ENCODE measurements around the gene FGF12. TPM values are rescaled to one million over a fixed set of nuclear protein-coding genes. Genes with fewer than 3 reads are reported as not detected.
"Not testable (repeated sequence)": the region's sequence is repeated elsewhere in the genome, so short reads cannot be mapped to it uniquely, and the experiment has no call there.

FGF12 gene
- 3.2 TPM for total RNA-seq

DNA sequence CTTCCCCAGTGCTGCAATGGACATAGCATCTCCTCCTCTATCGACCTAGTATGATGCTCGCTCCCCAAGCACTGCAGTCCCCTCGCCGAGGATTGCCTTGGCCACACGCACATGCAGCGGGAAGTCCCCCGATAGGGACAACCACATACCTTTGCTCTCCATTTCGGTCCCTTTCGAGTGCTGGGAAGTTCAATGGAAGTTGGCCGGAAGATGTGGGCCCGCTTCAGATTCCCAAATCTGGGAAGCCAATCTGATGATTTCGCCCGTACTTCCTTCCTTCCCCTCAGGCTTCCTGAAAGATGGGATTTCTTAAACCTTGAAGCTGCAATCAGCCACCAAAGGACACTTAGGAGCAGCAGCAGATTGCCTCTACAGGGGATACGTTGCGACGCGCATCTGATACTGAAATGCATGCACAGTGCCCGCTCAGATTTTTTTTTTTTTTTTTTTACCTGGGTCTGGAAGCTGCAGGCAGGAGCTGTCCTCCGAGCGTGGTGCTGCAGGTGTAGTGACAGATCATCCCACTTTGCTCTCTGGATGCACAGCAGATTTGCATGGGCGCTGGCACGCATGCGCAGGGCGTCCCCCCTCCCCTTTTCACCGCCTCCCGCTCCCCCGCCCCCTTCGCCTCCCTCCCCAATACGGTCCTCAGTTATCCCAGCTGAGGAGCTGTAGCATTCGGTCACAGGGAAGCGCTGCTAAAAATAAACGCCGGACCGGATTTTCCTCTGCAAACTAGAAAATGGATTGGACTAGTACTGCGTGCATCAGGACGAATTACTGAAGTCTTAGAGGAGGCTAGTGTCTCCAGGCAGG is at the start of gene FGF12:
Gene FGF12 (minus strand): TSS at position 510 of the 816 bp plus-strand sequence.
- peak; percentile 47 for DNase-seq (ENCODE audit: low spot score)

DNA sequence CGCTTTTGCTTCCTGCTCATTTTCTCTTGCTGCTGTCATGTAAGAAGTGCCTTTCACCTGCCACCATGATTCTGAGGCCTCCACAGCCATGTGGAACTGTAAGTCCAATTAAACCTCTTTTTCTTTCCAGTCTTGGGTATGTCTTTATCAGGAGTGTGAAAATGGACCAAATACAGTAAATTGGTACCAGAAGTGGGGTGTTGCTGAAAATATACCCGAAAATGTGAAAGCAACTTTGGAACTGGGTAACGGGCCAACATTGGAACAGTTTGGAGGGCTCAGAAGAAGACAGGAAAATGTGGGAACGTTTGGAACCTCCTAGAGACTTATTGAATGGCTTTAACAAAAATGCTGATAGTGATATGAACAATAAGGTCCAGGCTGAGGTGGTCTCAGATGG is 47.0 kb upstream of the FGF12 start:
- DNase-seq (ENCODE audit: low spot score) = not testable (repeated sequence)

DNA sequence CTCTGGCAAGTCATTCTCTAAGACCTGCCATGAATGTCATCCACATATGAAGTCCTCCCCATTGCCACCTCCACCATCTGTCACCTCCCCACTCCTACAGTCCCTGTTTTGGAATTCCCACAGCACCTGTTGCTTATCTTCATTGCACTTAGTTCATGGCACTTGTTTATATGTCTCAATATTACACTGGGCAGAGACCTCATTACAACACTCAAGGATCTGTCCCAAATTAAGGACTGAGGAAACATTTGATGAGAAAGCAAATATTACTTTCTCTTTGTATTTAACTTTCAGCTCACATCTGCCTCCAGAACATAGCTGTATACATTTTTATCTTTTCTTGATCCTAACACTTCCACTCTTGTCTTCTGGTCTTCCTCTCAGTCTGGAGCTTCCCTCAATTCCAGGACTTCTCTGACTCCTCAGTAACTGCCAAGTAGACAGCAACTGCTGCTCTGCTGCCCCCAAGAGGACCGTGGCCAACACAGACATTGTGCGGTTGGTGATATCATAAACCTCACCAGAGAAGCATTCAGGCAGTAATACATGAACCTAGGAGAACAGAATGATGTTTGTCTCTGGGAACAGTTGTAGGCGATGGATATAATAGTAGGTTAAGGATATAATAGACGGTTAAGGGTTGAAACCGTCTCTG is 45.0 kb upstream of the FGF12 start:
- no peak for DNase-seq (ENCODE audit: low spot score)

DNA sequence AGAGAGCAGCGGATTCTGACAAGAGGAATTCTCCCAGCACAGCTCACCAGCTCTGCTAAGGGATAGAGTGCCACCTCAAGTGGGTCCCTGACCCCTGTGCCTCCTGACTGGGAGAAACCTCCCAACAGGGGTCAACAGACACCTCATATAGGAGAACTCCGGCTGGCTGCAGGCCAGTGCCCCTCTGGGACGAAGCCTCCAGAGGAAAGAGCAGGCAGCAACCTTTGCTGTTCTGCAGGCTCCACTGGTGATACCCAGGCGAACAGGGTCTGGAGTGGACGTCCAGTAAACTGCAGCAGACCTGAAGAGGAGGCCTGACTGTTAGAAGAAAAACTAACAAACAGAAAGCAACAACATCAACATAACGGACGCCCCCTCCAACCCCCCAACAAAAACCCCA is 31.3 kb upstream of the FGF12 start:
- DNase-seq (ENCODE audit: low spot score) = no peak

DNA sequence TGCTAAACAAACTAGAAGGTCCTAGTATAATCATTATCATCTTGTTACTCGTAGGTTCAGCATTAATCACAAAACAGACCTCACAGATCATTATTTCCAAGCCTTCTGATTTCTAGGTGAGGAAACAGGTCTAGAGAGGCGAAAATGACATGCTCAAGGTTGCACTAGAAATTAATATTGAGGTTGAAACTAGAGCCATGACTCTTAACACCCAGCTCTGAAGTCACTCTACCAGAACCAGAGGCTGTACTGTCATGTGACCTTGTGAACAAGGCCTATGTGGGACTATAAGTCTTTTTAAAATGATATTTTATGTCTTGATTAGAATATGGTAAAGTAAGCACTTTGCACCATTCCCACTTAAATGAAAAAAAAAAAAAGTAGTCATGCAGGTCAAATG is 23.8 kb upstream of the FGF12 start:
- DNase-seq (ENCODE audit: low spot score) = no peak

DNA sequence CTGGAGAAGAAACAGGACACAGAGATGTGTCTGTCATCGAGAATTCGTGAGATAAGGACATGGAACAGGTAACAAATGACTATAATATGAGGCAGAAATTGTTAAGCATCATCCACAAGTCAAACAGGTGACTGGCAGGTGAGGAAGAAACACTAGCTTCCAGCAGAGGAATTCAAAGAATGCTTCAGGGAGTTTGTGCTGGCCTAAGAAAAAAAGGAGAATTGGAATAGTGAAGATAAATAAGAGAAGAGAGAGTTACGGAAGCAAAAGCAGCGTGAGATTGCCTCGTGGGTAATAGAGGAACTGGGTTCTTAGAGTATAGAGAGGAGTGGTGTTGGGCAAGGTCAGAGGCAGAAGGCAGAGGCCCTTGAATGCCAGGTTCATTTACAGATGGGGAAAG is 22.9 kb upstream of the FGF12 start:
- no peak for DNase-seq (ENCODE audit: low spot score)

DNA sequence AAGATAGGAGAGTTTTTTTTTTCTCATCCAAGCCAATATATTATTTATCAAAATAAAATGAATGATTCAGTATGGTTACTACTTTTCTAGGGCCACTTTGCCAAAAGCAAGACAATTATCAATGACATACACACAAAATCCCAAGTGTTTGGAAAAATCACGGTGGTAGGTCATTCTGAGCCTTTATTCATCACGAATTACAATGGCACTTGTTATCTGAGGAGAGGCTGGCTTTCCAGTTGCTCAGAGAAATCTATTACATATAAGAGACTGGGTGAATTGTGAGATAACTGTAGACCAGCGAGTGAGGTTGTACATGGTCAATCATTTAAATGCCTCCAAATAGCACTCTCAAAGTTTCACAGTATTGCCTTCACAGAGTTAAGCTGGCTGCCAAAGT is 20.4 kb upstream of the FGF12 start:
- DNase-seq (ENCODE audit: low spot score) = no peak

DNA sequence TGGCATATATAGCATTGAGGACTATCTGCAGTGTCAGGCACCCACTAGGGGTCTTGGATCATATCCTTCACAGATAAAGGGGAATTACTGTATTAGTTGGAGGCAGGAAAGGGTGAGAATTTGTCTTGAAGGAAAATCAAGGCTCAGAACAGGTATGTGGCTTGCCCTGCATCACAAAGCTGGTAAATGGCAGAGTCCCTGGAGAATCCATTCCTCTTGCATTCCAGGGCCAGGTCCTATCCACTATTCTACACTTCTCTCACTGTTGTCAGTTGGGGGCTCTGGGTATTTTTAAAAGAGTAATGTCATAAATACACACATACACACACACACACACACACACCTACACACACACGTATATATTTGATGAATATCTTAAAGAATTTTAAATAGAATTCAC is 19.8 kb upstream of the FGF12 start:
- no peak for DNase-seq (ENCODE audit: low spot score)

DNA sequence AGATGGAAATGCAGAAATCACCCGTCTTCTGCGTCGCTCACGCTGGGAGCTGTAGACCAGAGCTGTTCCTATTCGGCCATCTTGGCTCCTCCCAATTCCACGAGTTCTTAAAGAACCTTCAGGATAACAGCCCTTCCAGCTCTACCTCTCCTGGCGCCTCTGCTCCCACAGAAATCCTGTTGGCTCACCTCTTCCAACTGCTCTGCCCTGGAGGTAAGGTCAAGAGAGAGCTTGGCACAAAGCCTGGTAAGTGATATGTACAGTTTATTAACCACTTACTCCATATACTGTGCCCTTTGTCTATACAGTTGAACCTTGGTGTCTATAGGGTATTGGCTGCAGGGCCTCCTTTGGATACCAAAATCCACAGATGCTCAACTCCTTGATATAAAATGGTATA is 17.8 kb upstream of the FGF12 start:
- no peak for DNase-seq (ENCODE audit: low spot score)

DNA sequence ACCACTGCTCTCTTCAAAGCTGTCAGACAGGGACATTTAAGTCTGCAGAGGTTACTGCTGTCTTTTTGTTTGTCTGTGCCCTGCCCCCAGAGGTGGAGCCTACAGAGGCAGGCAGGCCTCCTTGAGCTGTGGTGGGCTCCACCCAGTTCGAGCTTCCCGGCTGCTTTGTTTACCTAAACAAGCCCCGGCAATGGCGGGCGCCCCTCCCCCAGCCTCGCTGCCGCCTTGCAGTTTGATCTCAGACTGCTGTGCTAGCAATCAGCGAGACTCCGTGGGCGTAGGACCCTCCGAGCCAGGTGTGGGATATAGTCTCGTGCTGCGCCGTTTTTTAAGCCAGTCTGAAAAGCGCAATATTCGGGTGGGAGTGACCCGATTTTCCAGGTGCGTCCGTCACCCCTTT is 17.3 kb upstream of the FGF12 start:
- DNase-seq (ENCODE audit: low spot score) = not testable (repeated sequence)

DNA sequence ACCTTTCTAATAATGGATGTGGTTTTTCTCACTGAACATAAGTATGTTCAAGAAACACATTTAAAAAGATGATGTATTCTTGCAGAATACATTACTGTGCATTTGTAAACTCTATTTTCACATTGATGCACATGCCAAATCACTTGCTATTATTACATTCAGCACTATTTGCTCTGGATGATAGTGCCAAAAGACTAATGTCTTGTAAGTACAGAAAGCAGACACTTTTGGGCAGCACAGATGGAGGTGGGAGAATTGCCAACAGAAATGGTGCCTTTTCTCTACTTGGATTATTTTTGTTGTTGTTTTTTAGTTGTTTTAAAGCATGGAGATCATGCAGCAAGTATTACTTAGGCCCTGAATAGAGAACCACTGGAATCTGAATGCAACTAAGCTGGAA is 10.2 kb upstream of the FGF12 start:
- no peak for DNase-seq (ENCODE audit: low spot score)

DNA sequence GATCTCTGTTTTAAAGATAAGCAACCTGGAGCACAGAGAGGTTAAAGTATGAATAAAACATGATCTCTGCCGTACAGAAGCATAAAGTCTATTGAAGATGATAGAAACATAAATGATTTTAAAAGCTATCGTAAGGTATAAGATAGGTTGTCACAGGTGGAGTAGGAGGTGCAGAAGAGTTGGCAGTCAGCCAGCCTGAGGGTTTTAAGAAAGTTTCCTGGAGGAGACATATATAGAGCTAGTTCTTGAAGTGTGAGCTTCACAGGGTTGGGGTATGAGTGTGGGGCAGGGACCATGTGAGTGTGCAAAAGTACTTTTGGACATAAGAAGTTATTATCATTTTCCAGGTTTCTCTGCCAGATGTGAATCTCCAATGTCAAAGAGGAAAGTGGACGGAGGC is 3.9 kb upstream of the FGF12 start:
- DNase-seq (ENCODE audit: low spot score) = no peak

DNA sequence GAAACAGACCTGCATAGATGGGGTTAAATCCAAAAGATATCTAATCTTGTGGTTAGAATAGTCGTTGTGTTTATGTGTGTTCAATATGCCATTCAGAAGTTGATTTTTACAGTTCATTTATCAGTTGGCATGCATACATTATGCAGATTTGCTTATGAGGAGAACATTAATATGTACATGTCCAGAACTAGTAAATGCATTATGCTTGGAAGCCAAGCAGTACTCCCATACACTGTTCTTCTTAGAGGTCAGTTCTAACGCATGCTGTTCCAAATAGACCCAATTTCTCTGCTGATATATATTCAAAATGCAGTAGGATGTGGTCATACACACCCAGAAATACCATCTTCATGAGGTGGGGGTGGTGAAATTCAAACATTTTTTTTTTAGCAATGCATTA is 956 bp downstream of the FGF12 start:
- DNase-seq (ENCODE audit: low spot score) = no peak

DNA sequence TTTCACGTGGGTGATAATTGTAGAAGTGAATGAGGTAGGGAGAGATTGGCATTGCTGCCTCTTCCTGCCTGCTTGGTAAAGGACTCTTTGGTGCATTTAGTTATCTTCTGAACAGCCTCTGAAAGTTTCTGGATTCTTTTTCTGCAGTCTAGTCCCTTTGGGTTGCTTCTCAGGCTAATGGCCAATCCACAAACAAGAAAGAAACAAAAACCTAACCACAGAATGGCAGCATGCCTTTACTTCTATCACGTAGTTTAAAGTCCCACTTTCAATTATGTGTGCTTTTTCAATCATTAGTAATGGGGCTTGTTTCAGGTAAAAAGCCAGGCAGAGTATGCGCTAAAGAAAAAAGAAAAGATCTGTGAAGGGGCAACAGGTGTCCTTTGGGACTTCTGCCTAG is 7.4 kb downstream of the FGF12 start:
- DNase-seq (ENCODE audit: low spot score) = no peak

DNA sequence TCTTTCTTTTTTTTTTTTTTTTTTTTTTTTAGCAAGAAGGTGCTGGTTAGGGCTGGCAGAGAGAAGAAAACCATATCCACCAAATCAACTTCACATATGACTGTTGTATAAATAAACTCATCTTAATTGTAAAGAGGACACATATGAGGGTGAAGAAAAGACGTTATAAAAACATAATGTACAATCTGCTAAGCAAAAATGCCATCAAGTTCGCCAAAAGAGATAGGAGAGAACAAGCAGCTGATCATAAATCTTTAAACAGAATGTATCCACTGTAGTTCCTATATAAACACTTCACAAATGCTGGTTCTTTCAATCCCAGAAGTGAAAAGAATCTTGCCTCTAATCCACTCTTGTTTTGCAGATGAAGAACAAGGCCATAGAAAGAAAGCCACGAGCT is 9.2 kb downstream of the FGF12 start:
- no peak for DNase-seq (ENCODE audit: low spot score)

DNA sequence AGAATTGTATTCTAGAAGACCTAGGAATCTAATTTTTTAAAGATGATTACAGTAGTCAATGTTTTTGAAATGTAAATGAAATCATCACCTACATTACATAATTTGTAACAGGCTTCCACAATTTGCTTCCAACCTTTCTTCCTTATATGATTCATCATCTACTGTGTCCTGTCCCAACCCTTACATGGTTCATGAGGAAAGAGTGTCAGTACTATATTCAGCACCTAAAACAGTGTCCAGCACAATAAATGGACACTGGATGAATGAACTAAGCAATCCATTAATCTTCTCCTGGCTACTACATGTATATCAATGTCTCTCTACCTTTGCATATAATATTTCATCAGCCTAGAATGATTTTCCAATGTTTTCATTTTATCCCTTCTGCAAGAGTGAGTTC is 12.2 kb downstream of the FGF12 start:
- no peak for DNase-seq (ENCODE audit: low spot score)

DNA sequence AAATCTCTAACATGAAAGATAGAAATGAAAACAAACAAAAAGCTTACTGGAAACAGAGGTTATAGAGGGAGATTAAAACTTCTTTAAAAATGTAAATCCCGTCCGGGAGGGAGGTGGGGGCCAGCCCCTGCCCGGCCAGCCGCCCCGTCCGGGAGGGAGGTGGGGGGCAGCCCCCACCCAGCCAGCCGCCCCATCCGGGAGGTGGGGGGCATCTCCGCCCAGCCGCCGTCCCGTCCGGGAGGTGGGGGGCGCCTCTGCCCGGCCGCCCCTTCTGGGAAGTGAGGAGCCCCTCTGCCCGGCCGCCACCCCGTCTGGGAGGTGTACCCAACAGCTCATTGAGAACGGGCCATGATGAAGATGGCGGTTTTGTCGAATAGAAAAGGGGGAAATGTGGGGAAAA is 16.2 kb downstream of the FGF12 start:
- not testable (repeated sequence) for DNase-seq (ENCODE audit: low spot score)

DNA sequence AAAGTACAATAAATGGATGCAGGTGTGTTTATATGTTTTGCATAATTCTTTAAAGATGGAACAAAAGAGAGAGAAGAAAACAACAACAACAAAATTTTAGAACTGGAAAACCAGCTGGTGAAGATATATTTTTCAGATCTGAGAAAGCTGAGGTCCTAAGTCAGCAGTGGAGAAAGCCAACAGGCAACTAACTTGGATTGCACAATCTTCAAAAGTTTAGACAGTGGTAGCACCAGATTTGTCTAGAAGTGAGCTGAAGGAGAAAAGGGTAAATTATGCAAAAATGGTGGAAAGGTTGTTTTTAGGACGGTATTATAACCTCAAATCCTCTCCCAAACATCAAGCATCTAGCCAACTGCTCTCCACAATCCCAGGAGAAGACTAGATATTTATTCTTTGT is 17.0 kb downstream of the FGF12 start:
- DNase-seq (ENCODE audit: low spot score) = no peak

DNA sequence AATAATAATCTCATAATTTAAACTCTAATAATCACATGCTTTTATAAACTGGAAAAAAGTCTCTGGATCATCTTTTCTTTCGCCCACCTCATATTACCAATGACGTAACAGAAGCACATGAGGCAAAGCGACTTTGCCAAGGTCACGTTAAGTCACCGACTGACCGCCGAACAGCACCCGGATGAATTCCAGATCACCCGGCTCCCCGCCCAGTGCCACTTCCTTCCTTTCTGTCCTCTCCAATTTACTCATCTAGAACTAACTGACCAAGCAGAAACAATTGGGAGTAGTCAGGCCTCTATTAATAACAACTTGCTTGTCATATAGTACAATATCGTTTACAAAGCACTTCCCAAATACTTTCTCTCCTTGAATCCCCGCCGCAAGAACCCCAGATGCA is 21.1 kb downstream of the FGF12 start:
- no peak for DNase-seq (ENCODE audit: low spot score)

DNA sequence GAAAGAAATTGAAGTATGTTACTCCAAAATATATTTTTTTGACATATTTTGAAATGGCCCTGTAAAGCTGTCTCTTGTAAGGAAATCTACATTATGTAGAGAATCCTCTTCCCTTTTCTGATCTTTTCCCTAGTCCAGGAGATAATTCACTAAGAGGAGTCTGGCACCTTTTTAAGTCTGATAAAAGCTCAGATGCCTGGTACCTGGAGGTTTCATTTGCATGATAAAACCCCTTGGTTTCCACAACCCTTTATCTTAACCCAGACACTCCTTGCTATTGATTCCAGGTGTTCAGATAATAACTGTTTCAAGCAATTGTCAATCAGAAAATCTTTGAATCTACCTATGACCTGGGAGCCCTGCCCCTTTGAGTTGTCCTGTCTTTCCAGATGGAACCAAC is 26.5 kb downstream of the FGF12 start:
- DNase-seq (ENCODE audit: low spot score) = no peak

DNA sequence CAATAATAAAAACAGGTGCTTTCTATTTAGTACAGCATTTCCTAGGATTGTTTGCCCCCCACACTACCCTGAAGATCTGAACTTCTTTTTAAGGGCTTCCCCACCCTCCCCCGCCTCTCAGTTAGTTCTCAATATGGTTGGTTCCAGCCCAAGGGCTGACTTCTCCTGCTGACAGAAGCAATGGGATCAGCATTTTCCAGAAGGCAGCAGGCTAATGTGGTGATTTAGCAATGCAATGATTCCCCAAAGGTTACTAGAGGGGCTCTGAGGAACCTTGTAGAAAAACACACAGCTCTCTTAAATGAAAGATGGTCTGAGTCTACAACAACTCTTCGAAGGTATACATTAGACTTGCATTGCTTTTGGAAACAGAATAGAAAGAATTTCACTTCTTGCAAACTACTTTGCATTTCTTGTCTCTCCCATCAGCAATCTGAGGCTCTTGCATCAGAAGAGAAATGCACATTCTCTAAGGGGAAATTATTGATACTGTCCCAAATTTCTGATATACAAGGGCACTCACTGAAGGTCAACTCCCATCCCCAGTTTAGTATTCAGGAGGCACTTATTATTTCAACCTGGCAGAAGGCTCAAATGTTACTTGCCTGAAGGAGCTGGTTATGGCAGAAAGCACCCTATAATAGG is 30.3 kb downstream of the FGF12 start:
- DNase-seq (ENCODE audit: low spot score) = no peak

DNA sequence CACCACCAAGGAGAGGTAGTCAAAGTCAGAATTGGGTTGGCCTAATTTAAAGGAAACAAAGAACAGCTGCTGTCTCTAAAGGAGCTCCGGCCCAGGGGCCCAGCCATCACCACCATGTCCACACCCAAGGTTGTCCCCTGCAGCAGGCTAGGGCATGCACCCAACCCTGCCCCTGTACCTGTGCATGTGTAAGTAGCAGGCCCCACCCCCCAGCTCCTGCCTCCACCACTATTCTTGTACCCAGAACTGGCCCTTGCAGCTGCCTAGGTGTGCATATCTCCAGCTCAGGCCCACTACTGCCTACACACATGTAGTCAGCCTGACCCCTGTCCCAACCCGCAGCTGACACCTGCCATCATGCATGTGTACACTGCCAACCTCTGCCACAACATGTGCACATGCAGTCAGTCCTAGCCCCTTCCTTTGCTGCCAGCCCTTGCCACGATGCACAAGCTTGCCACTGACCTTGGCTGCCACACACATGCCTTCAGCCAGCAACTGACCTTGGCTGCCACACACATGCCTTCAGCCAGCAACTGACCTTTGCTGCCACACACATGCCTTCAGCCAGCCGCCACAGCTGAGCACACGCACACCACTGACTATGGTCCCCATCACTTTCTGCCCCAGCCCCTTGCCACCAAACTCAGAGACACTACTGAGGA is 39.7 kb downstream of the FGF12 start:
- DNase-seq (ENCODE audit: low spot score) = no peak

DNA sequence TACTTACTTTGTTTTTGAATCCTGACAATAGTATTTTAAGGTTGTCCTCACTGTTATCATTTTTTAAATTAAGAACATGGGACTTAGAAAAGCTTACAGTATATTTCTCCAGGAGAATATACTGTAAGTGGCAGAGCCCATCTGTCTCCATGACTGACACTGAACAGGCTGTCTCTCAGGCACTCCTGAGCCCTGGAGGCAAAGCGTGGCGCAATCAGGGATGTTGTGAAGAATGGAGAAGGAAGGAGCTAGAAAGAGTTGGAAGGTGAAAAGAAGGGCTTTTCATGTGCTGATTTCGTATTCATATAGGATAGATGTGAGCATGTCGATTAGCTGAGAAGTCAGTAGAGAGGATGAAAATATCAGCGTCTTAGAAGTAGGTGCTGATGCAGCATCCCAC is 41.5 kb downstream of the FGF12 start:
- DNase-seq (ENCODE audit: low spot score) = no peak

All from ureter (tissue), 1 donor.